HepG2 (cell line): ENCODE data around the gene PTCRA. TPM values are rescaled to one million over a fixed set of nuclear protein-coding genes. Genes with fewer than 3 reads are reported as not detected.

Experiments used
- ATAC-seq: fragments of 200-7000 bp; cut with Tn5 transposase; 3 replicates; pipeline ENCODE4 v1.9.1; 2020; ENCODE audit warnings: mild to moderate bottlenecking, moderate library complexity
- BruUV-seq: library from RNA; stranded (reverse); fragments of 400-500 nt; replicated peaks from 2 replicates; lab custom pipeline; 2021; lab: Mats Ljungman, UMichigan
- CTCF ChIA-PET: fragments of 300-600 bp; formaldehyde crosslinking; extraction: SDS; loops from one replicate; lab custom pipeline; 2021; ENCODE audit warnings: low total read pairs, inconsistent platforms, low intra/inter-chr PET ratio; lab: Yijun Ruan, JAX
- POLR2A ChIA-PET: fragments of 350-600 bp; sonication (Branson Sonifier 250); formaldehyde crosslinking; loops from one replicate; lab custom pipeline; 2020; ENCODE audit warnings: antibody characterized with exemption, inconsistent platforms; lab: Yijun Ruan, JAX
- DNase-seq: peaks from one replicate; pipeline ENCODE4 v3.0.0-alpha.2; 2015; ENCODE audit warnings: low spot score
- FAIRE-seq: peaks from 3 replicates; lab custom pipeline; 2011; peaks lifted over from hg19 to GRCh38; lab: Jason Lieb, UNC
- H2AFZ ChIP-seq: one replicate; pipeline ENCODE4 v1.6.1; 2011; ENCODE audit warnings: low read length, inconsistent platforms
- H3K27ac ChIP-seq: fragments of 300-600 bp; 3 replicates; pipeline ENCODE4 v1.8.0; 2011; ENCODE audit warnings: mixed run types, mild to moderate bottlenecking, mixed read lengths, low read length, inconsistent platforms; ENCODE audit not compliant: insufficient read depth; ENCODE audit errors: extremely low read length
- H3K27me3 ChIP-seq, 2 experiments: fragments of 200-600 bp in 1 of 2; 2 replicates in 1 of 2; 3 replicates in 1 of 2; pipeline versions ENCODE4 v1.6.0 to v1.8.0; 2011; ENCODE audit warnings: low read length in 2 of 2, mild to moderate bottlenecking in 2 of 2, moderate library complexity in 2 of 2, inconsistent platforms in 1 of 2; ENCODE audit not compliant: insufficient read depth in 2 of 2, control insufficient read depth in 1 of 2
- H3K36me3 ChIP-seq, 2 experiments: fragments of 200-600 bp in 1 of 2; replicated peaks in 1 of 2; 2 replicates in 1 of 2; 3 replicates in 1 of 2; pipeline versions ENCODE4 v1.5.1 to v1.8.0; 2011; ENCODE audit warnings: low read length in 2 of 2, inconsistent platforms in 1 of 2; ENCODE audit not compliant: insufficient read depth in 2 of 2, control insufficient read depth in 1 of 2
- H3K4me1 ChIP-seq: 2 replicates; pipeline ENCODE4 v1.5.1; 2012; ENCODE audit warnings: low read length, inconsistent platforms; ENCODE audit not compliant: insufficient read depth
- H3K4me2 ChIP-seq: 2 replicates; pipeline ENCODE4 v1.6.0; 2011; ENCODE audit warnings: low read depth, low read length, inconsistent platforms
- H3K4me3 ChIP-seq, 3 experiments: fragments of 200-600 bp in 1 of 3; sonication (generic), shearing (Covaris generic) in 1 of 3; replicated peaks in 1 of 3; 2 replicates each; pipeline ENCODE4 v1.5.1; 2011 to 2016; ENCODE audit warnings: low read length in 3 of 3, inconsistent platforms in 2 of 3, low read depth in 2 of 3, mild to moderate bottlenecking in 2 of 3, control low read depth in 1 of 3, mixed read lengths in 1 of 3; ENCODE audit not compliant: insufficient read depth in 1 of 3
- H3K79me2 ChIP-seq: one replicate; pipeline ENCODE4 v1.6.1; 2011; ENCODE audit warnings: low read length, inconsistent platforms; ENCODE audit not compliant: insufficient read depth
- H3K9ac ChIP-seq: 2 replicates; pipeline ENCODE4 v1.6.0; 2011; ENCODE audit warnings: mild to moderate bottlenecking, low read depth, low read length, inconsistent platforms; ENCODE audit not compliant: insufficient read depth
- H3K9me3 ChIP-seq: 2 replicates; pipeline ENCODE4 v1.5.1; 2012; ENCODE audit warnings: mild to moderate bottlenecking, low read length
- H4K20me1 ChIP-seq: 2 replicates; pipeline ENCODE4 v1.6.0; 2011; ENCODE audit warnings: inconsistent platforms, mild to moderate bottlenecking, low read length, moderate library complexity; ENCODE audit not compliant: insufficient read depth
- GPN1 ChIP-seq: sonication (generic); formaldehyde crosslinking; IDR thresholded peaks from 2 replicates; pipeline ENCODE4 v1.5.1; 2020; ENCODE audit warnings: missing genetic modification reagents, borderline replicate concordance
- HCFC1 ChIP-seq: fragments of 150-350 bp; IDR thresholded peaks from 2 replicates; pipeline ENCODE4 v1.6.1; 2014; ENCODE audit warnings: low read depth, low read length
- HDAC1 ChIP-seq: sonication (generic); formaldehyde crosslinking; IDR thresholded peaks from 2 replicates; pipeline ENCODE4 v1.5.1; 2020; ENCODE audit warnings: mild to moderate bottlenecking, missing genetic modification reagents
- HMG20B ChIP-seq: conservative IDR thresholded peaks from 2 replicates; pipeline ENCODE4 v1.6.1; 2016; ENCODE audit warnings: missing genetic modification reagents, missing compliant biosample characterization
- MAFF ChIP-seq: IDR thresholded peaks from 2 replicates; pipeline ENCODE4 v1.6.1; 2011; ENCODE audit warnings: low read depth, low read length, improper control_type of control experiment
- MAFK ChIP-seq, 2 experiments: IDR thresholded peaks in 1 of 2; conservative IDR thresholded peaks in 1 of 2; 2 replicates each; pipeline ENCODE4 v1.6.1; 2011; ENCODE audit warnings: improper control_type of control experiment in 2 of 2, low read length in 2 of 2
- RCOR2 ChIP-seq: IDR thresholded peaks from 2 replicates; pipeline ENCODE4 v1.6.1; 2016; ENCODE audit warnings: missing biosample characterization, missing genetic modification reagents
- SOX6 ChIP-seq, 2 experiments: fragments of 450-650 bp in 1 of 2; sonication (generic) in 1 of 2; formaldehyde crosslinking in 1 of 2; IDR thresholded peaks; 2 replicates each; pipeline versions ENCODE4 v1.4.0 to v1.6.1; 2017 to 2020; ENCODE audit warnings: antibody characterized with exemption in 1 of 2, mild to moderate bottlenecking in 1 of 2, missing genetic modification reagents in 1 of 2
- ZMYM2 ChIP-seq: sonication (generic); formaldehyde crosslinking; IDR thresholded peaks from 2 replicates; pipeline ENCODE4 v1.8.0; 2022; ENCODE audit warnings: mild to moderate bottlenecking, missing genetic modification reagents
- ZNF441 ChIP-seq: sonication (generic); formaldehyde crosslinking; IDR thresholded peaks from 2 replicates; pipeline ENCODE4 v1.7.0; 2021; ENCODE audit warnings: missing genetic modification reagents, borderline replicate concordance
- ZNF569 ChIP-seq: sonication (generic); formaldehyde crosslinking; IDR thresholded peaks from 2 replicates; pipeline ENCODE4 v1.5.0; 2020; ENCODE audit warnings: mild to moderate bottlenecking, missing genetic modification reagents, moderate library complexity, borderline replicate concordance
- ZNF607 ChIP-seq: sonication (generic); formaldehyde crosslinking; IDR thresholded peaks from 2 replicates; pipeline ENCODE4 v1.5.1; 2020; ENCODE audit warnings: missing genetic modification reagents, mild to moderate bottlenecking, borderline replicate concordance
- ZNF629 ChIP-seq: sonication (generic); formaldehyde crosslinking; conservative IDR thresholded peaks from 2 replicates; pipeline ENCODE4 v1.5.0; 2020; ENCODE audit warnings: missing genetic modification reagents
- ZSCAN12 ChIP-seq: sonication (generic); formaldehyde crosslinking; IDR thresholded peaks from 2 replicates; pipeline ENCODE4 v1.9.0; 2021; ENCODE audit warnings: mild to moderate bottlenecking, missing genetic modification reagents
- WGBS: methylation state at CpG from one replicate; pipeline ENCODE4 v1.1.6; 2017; ENCODE audit warnings: low lambda C conversion rate; 5-methylcytosine and 5-hydroxymethylcytosine counted together
- in situ Hi-C: cut with HindIII; loops from 2 replicates; pipeline ENCODE4 v1.10.0; 2017; ENCODE audit warnings: low pct_unique_long_range_greater_than_20kb; ENCODE audit not compliant: extremely low pct_ligation_motif_present
- intact Hi-C: fragments of 100-400 bp; cut with micrococcal nuclease; formaldehyde crosslinking; loops from one replicate; pipeline ENCODE4 v1.10.0; 2022; ENCODE audit not compliant: unreplicated experiment
- polyA plus RNA-seq, 8 experiments: library from polyadenylated mRNA; depleted of rRNA in 3 of 8; stranded (reverse) in 7 of 8; unstranded in 1 of 8; fragments of >200 nt; fragmentation: Illumina TruSeq in 4 of 8; extraction: Trizol in 4 of 8; gene quantifications; 2 replicates each; pipeline versions ENCODE4 v1.2.1 to v1.2.3, GENCODE V29; 2011 to 2016; ENCODE audit warnings: low read depth in 4 of 8, missing spikeins in 1 of 8, mixed read lengths in 1 of 8; ENCODE audit not compliant: insufficient read depth in 1 of 8
- total RNA-seq, 5 experiments: library from RNA; depleted of rRNA; stranded (reverse); fragments of >200 nt; fragmentation: Illumina TruSeq; extraction: Trizol; gene quantifications; 2 replicates each; pipeline ENCODE4 v1.2.3, GENCODE V29; 2016; ENCODE audit warnings: low read depth in 1 of 5
- TF ChIP-seq, protein P1 (sequence below): sonication (generic); formaldehyde crosslinking; IDR thresholded peaks from 2 replicates; pipeline ENCODE4 v1.9.0; 2021; ENCODE audit warnings: missing genetic modification reagents, borderline replicate concordance
- TF ChIP-seq, protein P2 (sequence below): sonication (generic); formaldehyde crosslinking; IDR thresholded peaks from 2 replicates; pipeline ENCODE4 v1.4.0; 2020; ENCODE audit warnings: mild to moderate bottlenecking, missing genetic modification reagents

PTCRA gene
- total and polyA plus RNA-seq, 2 of the 13 experiments (the other 11 are each of a cell fraction or from before 2014, with no cell fraction given) = not detected

DNA sequence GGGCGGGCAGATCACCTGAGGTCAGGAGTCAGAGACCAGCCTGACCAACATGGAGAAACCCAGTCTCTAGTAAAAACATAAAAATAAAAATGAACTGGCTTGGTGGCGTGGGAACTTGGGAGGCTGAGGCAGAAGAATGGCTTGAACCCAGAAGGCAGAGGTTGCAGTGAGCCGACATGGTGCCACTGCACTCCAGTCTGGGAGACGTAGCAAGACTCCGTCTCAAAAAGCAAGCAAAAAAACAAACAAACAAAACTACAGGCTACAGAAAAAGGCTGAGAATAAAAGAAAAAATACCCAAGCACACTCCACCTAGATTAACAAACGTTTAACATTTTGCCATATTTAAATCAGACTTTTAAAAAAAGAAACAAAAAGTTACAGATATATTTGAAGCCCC, 5.9 kb downstream of the PTCRA start:
- ChIA-PET POLR2A (interaction anchor here (2.9 kb wide), 1 partner anchor 7 kb away, joined by 27 read pairs; the partner anchor contains the start of gene CNPY3), CTCF (no interaction called here)
- intact Hi-C loops (no loop called here), in situ Hi-C loops (no loop called here)
- BruUV-seq = no TSS peak
- DNase-seq (no peak), ATAC-seq (no peak), FAIRE-seq (no peak)
- Histone ChIP-seq H3K27ac (no peak overlapping the region), H3K4me3 (no peak overlapping the region), H3K4me2 (no peak overlapping the region), H2AFZ (no peak overlapping the region), H3K4me1 (peaks cover 70% of the 10 kb centered on the region), H3K27me3 (no peaks in the 10 kb centered on the region), H3K36me3 (no peaks in the 10 kb centered on the region), H3K9me3 (no peaks in the 10 kb centered on the region), H4K20me1 (no peaks in the 10 kb centered on the region), H3K79me2 (no peaks in the 10 kb centered on the region), H3K9ac (no peak overlapping the region)
- 52% methylated on average over 6 of the region's 6 CpGs for WGBS
- TF ChIP-seq ZSCAN12 (CRISPR knock-in tag) = no peak
- TF ChIP-seq ZMYM2 (CRISPR knock-in tag) = no peak
- TF ChIP-seq ZNF441 = peak; percentile 94
- TF ChIP-seq HCFC1 = no peak
- no peak for TF ChIP-seq ZNF569 (CRISPR knock-in tag)

DNA sequence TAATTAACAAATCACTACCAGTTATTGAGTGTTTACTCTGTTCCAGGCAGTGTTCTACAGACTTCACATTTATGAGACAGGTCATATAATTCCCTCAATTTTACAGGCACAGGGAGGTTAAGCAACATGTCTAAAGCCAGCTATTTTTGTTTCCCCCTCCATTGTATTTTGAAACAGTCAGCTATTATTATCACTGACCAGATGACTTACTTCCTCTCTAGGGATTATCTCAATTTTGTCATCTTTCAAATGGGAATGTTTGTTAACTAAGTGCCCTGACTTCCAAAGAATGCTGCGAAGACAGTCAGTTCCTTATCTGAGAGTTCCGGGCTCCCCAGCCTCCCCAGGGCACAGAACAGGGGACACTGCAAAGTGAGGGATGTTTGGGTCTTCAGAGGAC, 7.8 kb downstream of the PTCRA start:
- H3K27me3 ChIP-seq = no peaks in the 10 kb centered on the region
- WGBS = 3% methylated on average over 2 of the region's 2 CpGs
- H3K36me3 ChIP-seq = no peaks in the 10 kb centered on the region
- peak overlapping the region; percentile 15; the same call in 1 of the 2 replicates for H3K4me2 ChIP-seq
- no peak overlapping the region for H3K9ac ChIP-seq
- ChIA-PET CTCF (no interaction called here), POLR2A (no interaction called here)
- H3K27ac ChIP-seq = no peak overlapping the region
- ATAC-seq (no peak), FAIRE-seq (no peak), DNase-seq (no peak)
- H3K4me1 ChIP-seq = peaks cover 75% of the 10 kb centered on the region
- no peaks in the 10 kb centered on the region for H3K79me2 ChIP-seq
- H2AFZ ChIP-seq = no peak overlapping the region
- H3K9me3 ChIP-seq = no peaks in the 10 kb centered on the region
- intact Hi-C loops = no loop called here
- H4K20me1 ChIP-seq = no peaks in the 10 kb centered on the region
- BruUV-seq = no TSS peak
- in situ Hi-C loops = no loop called here
- H3K4me3 ChIP-seq = no peak overlapping the region
- TF ChIP-seq HMG20B (no peak), GPN1 (CRISPR knock-in tag) (no peak), ZNF607 (CRISPR knock-in tag) (no peak), HDAC1 (CRISPR knock-in tag) (no peak), MAFK (conservative IDR thresholded peaks at IDR 0.05 in 1 of 2, IDR thresholded peaks at IDR 0.05 in 1 of 2; ENCODE audit: low read length in 2 of 2) (peak; percentile 45 to 63; a peak in 3 of 4 replicates), SOX6 (IDR thresholded peaks at IDR 0.05) (no peak), SOX6 (CRISPR knock-in tag; IDR thresholded peaks at IDR 0.05) (0 out of 2 replicates have a peak, but pooled peaks have one; percentile 16), ZNF629 (peak; percentile 90), MAFF (peak; percentile 32; the same call in 1 of the 2 replicates), RCOR2 (0 out of 2 replicates have a peak, but pooled peaks have one; percentile 27)
- TF ChIP-seq, protein P1, sequence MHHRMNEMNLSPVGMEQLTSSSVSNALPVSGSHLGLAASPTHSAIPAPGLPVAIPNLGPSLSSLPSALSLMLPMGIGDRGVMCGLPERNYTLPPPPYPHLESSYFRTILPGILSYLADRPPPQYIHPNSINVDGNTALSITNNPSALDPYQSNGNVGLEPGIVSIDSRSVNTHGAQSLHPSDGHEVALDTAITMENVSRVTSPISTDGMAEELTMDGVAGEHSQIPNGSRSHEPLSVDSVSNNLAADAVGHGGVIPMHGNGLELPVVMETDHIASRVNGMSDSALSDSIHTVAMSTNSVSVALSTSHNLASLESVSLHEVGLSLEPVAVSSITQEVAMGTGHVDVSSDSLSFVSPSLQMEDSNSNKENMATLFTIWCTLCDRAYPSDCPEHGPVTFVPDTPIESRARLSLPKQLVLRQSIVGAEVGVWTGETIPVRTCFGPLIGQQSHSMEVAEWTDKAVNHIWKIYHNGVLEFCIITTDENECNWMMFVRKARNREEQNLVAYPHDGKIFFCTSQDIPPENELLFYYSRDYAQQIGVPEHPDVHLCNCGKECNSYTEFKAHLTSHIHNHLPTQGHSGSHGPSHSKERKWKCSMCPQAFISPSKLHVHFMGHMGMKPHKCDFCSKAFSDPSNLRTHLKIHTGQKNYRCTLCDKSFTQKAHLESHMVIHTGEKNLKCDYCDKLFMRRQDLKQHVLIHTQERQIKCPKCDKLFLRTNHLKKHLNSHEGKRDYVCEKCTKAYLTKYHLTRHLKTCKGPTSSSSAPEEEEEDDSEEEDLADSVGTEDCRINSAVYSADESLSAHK (CRISPR knock-in tag) = no peak
- TF ChIP-seq, protein P2, sequence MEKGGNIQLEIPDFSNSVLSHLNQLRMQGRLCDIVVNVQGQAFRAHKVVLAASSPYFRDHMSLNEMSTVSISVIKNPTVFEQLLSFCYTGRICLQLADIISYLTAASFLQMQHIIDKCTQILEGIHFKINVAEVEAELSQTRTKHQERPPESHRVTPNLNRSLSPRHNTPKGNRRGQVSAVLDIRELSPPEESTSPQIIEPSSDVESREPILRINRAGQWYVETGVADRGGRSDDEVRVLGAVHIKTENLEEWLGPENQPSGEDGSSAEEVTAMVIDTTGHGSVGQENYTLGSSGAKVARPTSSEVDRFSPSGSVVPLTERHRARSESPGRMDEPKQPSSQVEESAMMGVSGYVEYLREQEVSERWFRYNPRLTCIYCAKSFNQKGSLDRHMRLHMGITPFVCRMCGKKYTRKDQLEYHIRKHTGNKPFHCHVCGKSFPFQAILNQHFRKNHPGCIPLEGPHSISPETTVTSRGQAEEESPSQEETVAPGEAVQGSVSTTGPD (CRISPR knock-in tag) = no peak
